ENCODE data around the gene RRP1. TPM values are rescaled to one million over a fixed set of nuclear protein-coding genes. Genes with fewer than 3 reads are reported as not detected.

Gene RRP1
- total RNA-seq, 2 donors from 2014 or later: 5.7 to 10.0 TPM

GRCh38 chr21:43825242-43825935, 36.0 kb downstream of the RRP1 start:
- H3K36me3 ChIP-seq: no peaks in the 10 kb centered on the region
- H3K27ac ChIP-seq: no peak overlapping the region
- no peak overlapping the region for H3K4me3 ChIP-seq
- no peak for DNase-seq (ENCODE audit: low spot score)
- H3K9me3 ChIP-seq: no peaks in the 10 kb centered on the region
- no peaks in the 10 kb centered on the region for H3K4me1 ChIP-seq
- no peaks in the 10 kb centered on the region for H3K27me3 ChIP-seq
- TF ChIP-seq CTCF (IDR thresholded peaks at IDR 0.05): no peak

GRCh38 chr21:43825936-43826622, 36.7 kb downstream of the RRP1 start:
- TF ChIP-seq CTCF (IDR thresholded peaks at IDR 0.05): peak in 1 of 2 donors; percentile 35
- Histone ChIP-seq H3K9me3 (no peaks in the 10 kb centered on the region), H3K4me3 (no peak overlapping the region), H3K27me3 (no peaks in the 10 kb centered on the region), H3K36me3 (no peaks in the 10 kb centered on the region), H3K27ac (no peak overlapping the region), H3K4me1 (no peaks in the 10 kb centered on the region)
- no peak for DNase-seq (ENCODE audit: low spot score)

GRCh38 chr21:43826623-43826974, 37.2 kb downstream of the RRP1 start:
- Histone ChIP-seq H3K4me3 (no peak overlapping the region), H3K36me3 (no peaks in the 10 kb centered on the region), H3K9me3 (no peaks in the 10 kb centered on the region), H3K4me1 (no peaks in the 10 kb centered on the region), H3K27ac (no peak overlapping the region), H3K27me3 (no peaks in the 10 kb centered on the region)
- DNase-seq (ENCODE audit: low spot score): no peak
- TF ChIP-seq CTCF (IDR thresholded peaks at IDR 0.05): no peak

GRCh38 chr21:43827015-43827611, 37.7 kb downstream of the RRP1 start:
- Histone ChIP-seq H3K27ac (no peak overlapping the region), H3K27me3 (no peaks in the 10 kb centered on the region), H3K36me3 (no peaks in the 10 kb centered on the region), H3K9me3 (no peaks in the 10 kb centered on the region), H3K4me1 (no peaks in the 10 kb centered on the region), H3K4me3 (no peak overlapping the region)
- TF ChIP-seq CTCF (IDR thresholded peaks at IDR 0.05): no peak
- DNase-seq (ENCODE audit: low spot score): no peak

GRCh38 chr21:43829161-43829560, 39.8 kb downstream of the RRP1 start:
- Histone ChIP-seq H3K9me3 (no peaks in the 10 kb centered on the region), H3K27me3 (no peaks in the 10 kb centered on the region), H3K4me1 (no peaks in the 10 kb centered on the region), H3K36me3 (no peaks in the 10 kb centered on the region), H3K27ac (no peak overlapping the region), H3K4me3 (no peak overlapping the region)
- TF ChIP-seq CTCF (IDR thresholded peaks at IDR 0.05): no peak
- DNase-seq (ENCODE audit: low spot score): no peak
